ENCODE results near the gene ZNF76. TPM values are rescaled to one million over a fixed set of nuclear protein-coding genes. Genes with fewer than 3 reads are reported as not detected.
A peak's percentile ranks its signal among the peaks of the same experiment; 100 is the strongest.

ZNF76 gene
- total and polyA plus RNA-seq, 2 of the 13 experiments (the other 11 are each of a cell fraction or from before 2014, with no cell fraction given), result 13.2 to 26.4 TPM

- no peak for TF ChIP-seq PHF20 (CRISPR knock-in tag; IDR thresholded peaks at IDR 0.05)
- TF ChIP-seq ZSCAN9 (CRISPR knock-in tag; IDR thresholded peaks at IDR 0.05; ENCODE audit: borderline replicate concordance), result peak; percentile 37; the same call in 1 of the 2 replicates
- no peak for TF ChIP-seq MZF1 (CRISPR knock-in tag; IDR thresholded peaks at IDR 0.05; ENCODE audit: borderline replicate concordance)
- TF ChIP-seq ASH2L (IDR thresholded peaks at IDR 0.05; ENCODE audit: insufficient read length, low read depth, low read length), result peak; percentile 55
- no peak for TF ChIP-seq SMARCE1 (IDR thresholded peaks at IDR 0.05; ENCODE audit: borderline replicate concordance)
- TF ChIP-seq ATAD3A (CRISPR knock-in tag; IDR thresholded peaks at IDR 0.05), result no peak
- peak; percentile 41; the same call in 1 of the 2 replicates for TF ChIP-seq NR2C2 (CRISPR knock-in tag; IDR thresholded peaks at IDR 0.05; ENCODE audit: borderline replicate concordance)
- TF ChIP-seq TSC22D2 (CRISPR knock-in tag; IDR thresholded peaks at IDR 0.05; ENCODE audit: borderline replicate concordance), result peak; percentile 52; the same call in 1 of the 2 replicates
- TF ChIP-seq AHDC1 (CRISPR knock-in tag; IDR thresholded peaks at IDR 0.05; ENCODE audit: borderline replicate concordance), result no peak
- no peak for TF ChIP-seq ZNF672 (CRISPR knock-in tag; IDR thresholded peaks at IDR 0.05)
- no peak for TF ChIP-seq TCF12 (IDR thresholded peaks at IDR 0.05)
- TF ChIP-seq TCF12 (CRISPR knock-in tag; IDR thresholded peaks at IDR 0.05), result no peak
- TF ChIP-seq ZNF10 (CRISPR knock-in tag; IDR thresholded peaks at IDR 0.05; ENCODE audit: borderline replicate concordance, low read depth), result no peak
- TF ChIP-seq ZSCAN5A (CRISPR knock-in tag; IDR thresholded peaks at IDR 0.05; ENCODE audit: borderline replicate concordance), result no peak
- no peak; the same call in 1 of the 2 replicates for TF ChIP-seq NCOA2 (CRISPR knock-in tag; IDR thresholded peaks at IDR 0.05)
- TF ChIP-seq KDM2A (CRISPR knock-in tag; IDR thresholded peaks at IDR 0.05; ENCODE audit: borderline replicate concordance, low read depth), result peak; percentile 87
- no peak for TF ChIP-seq ZIK1 (CRISPR knock-in tag; IDR thresholded peaks at IDR 0.05; ENCODE audit: borderline replicate concordance, low read depth)
- TF ChIP-seq HNF1B (CRISPR knock-in tag; IDR thresholded peaks at IDR 0.05), result peak; percentile 73
Measured at GRCh38 chr6:35318196-35319171, 58.9 kb downstream of the ZNF76 start (continued).
